WTC11 (cell line): Measurements from ENCODE around the gene RSPH4A. TPM values are rescaled to one million over a fixed set of nuclear protein-coding genes. Genes with fewer than 3 reads are reported as not detected.

Source experiments
- ATAC-seq: fragments of 200-7000 bp; cut with Tn5 transposase; 2 replicates; pipeline ENCODE4 v1.10.0; 2021; ENCODE audit warnings: mild to moderate bottlenecking, moderate library complexity
- CTCF ChIA-PET: fragments of 300-600 bp; sonication (Branson Sonifier 250); formaldehyde crosslinking; loops from one replicate; lab custom pipeline; 2021; ENCODE audit warnings: antibody characterized with exemption; lab: Charles Lee
- POLR2A ChIA-PET: fragments of 350-600 bp; sonication (Branson Sonifier 250); formaldehyde crosslinking; loops from one replicate; lab custom pipeline; 2021; ENCODE audit warnings: antibody characterized with exemption; lab: Charles Lee
- DNase-seq: peaks from one replicate; pipeline ENCODE4 v3.0.0; 2021; ENCODE audit warnings: low spot score
- H3K27ac Mint-ChIP-seq: 2 replicates; pipeline ENCODE4 v1.8.0; 2021; ENCODE audit warnings: mixed read lengths
- H3K27me3 Mint-ChIP-seq: 2 replicates; pipeline ENCODE4 v1.8.0; 2021; ENCODE audit warnings: low read depth, mild to moderate bottlenecking, moderate library complexity, mixed read lengths
- H3K36me3 Mint-ChIP-seq: 2 replicates; pipeline ENCODE4 v1.8.0; 2021; ENCODE audit warnings: mixed read lengths
- H3K4me1 Mint-ChIP-seq: 2 replicates; pipeline ENCODE4 v1.8.0; 2022; ENCODE audit warnings: mixed read lengths
- H3K4me3 Mint-ChIP-seq: 2 replicates; pipeline ENCODE4 v1.8.0; 2021; ENCODE audit warnings: mild to moderate bottlenecking, moderate library complexity, mixed read lengths
- H3K9me3 Mint-ChIP-seq: 2 replicates; pipeline ENCODE4 v1.8.0; 2021; ENCODE audit warnings: mixed read lengths
- ATF6 ChIP-seq: sonication (generic); formaldehyde crosslinking; IDR thresholded peaks from 2 replicates; pipeline ENCODE4 v1.8.1; 2023; ENCODE audit warnings: mild to moderate bottlenecking, missing genetic modification reagents
- CTCF ChIP-seq: fragments of 200-600 bp; IDR thresholded peaks from 2 replicates; pipeline ENCODE4 v1.8.0; 2022; ENCODE audit warnings: antibody characterized with exemption
- E2F1 ChIP-seq: sonication (generic); formaldehyde crosslinking; IDR thresholded peaks from 2 replicates; pipeline ENCODE4 v1.8.0; 2022; ENCODE audit warnings: mild to moderate bottlenecking, missing genetic modification reagents
- FOXP1 ChIP-seq: sonication (generic); formaldehyde crosslinking; IDR thresholded peaks from 2 replicates; pipeline ENCODE4 v1.8.0; 2022; ENCODE audit warnings: missing genetic modification reagents, mild to moderate bottlenecking, moderate library complexity, borderline replicate concordance
- JUN ChIP-seq: sonication (generic); formaldehyde crosslinking; IDR thresholded peaks from 2 replicates; pipeline ENCODE4 v1.8.0; 2023; ENCODE audit warnings: mild to moderate bottlenecking, missing genetic modification reagents
- NR1H2 ChIP-seq: sonication (generic); formaldehyde crosslinking; IDR thresholded peaks from 2 replicates; pipeline ENCODE4 v1.9.0; 2021; ENCODE audit warnings: mild to moderate bottlenecking, moderate library complexity, missing genetic modification reagents
- PRDM15 ChIP-seq: sonication (generic); formaldehyde crosslinking; IDR thresholded peaks from 2 replicates; pipeline ENCODE4 v1.8.0; 2022; ENCODE audit warnings: missing genetic modification reagents
- PREB ChIP-seq: sonication (generic); formaldehyde crosslinking; IDR thresholded peaks from 2 replicates; pipeline ENCODE4 v1.8.1; 2022; ENCODE audit warnings: mild to moderate bottlenecking, missing genetic modification reagents, moderate library complexity, borderline replicate concordance
- SMAD3 ChIP-seq: sonication (generic); formaldehyde crosslinking; IDR thresholded peaks from 2 replicates; pipeline ENCODE4 v1.8.0; 2022; ENCODE audit warnings: missing genetic modification reagents, mild to moderate bottlenecking, borderline replicate concordance
- USF1 ChIP-seq: sonication (generic); formaldehyde crosslinking; IDR thresholded peaks from 2 replicates; pipeline ENCODE4 v1.8.0; 2022; ENCODE audit warnings: mild to moderate bottlenecking, missing genetic modification reagents
- USF2 ChIP-seq: sonication (generic); formaldehyde crosslinking; IDR thresholded peaks from 2 replicates; pipeline ENCODE4 v1.8.1; 2023; ENCODE audit warnings: mild to moderate bottlenecking, missing genetic modification reagents, moderate library complexity
- ZNF138 ChIP-seq: sonication (generic); formaldehyde crosslinking; conservative IDR thresholded peaks from 2 replicates; pipeline ENCODE4 v1.8.1; 2022; ENCODE audit warnings: mild to moderate bottlenecking, moderate library complexity, missing genetic modification reagents
- ZNF281 ChIP-seq: sonication (generic); formaldehyde crosslinking; IDR thresholded peaks from 2 replicates; pipeline ENCODE4 v1.8.0; 2023; ENCODE audit warnings: mild to moderate bottlenecking, missing genetic modification reagents
- ZNF425 ChIP-seq: fragments of 250-450 bp; sonication (Bioruptor Pico); conservative IDR thresholded peaks from 2 replicates; pipeline ENCODE4 v1.9.0; 2021; ENCODE audit warnings: mild to moderate bottlenecking
- total RNA-seq: library from RNA; stranded (reverse); gene quantifications from 3 replicates; pipeline ENCODE4 v1.2.3, GENCODE V29; 2021

The RSPH4A gene
- total RNA-seq, 1 experiment from 2014 or later = 0.57 TPM

- TF ChIP-seq USF2 (CRISPR knock-in tag) (no peak), CTCF (no peak)
- TF ChIP-seq, all 79 proteins: peak for 0
Measured at GRCh38 chr6:116568111-116568510, 48.2 kb upstream of the RSPH4A start (continued).

GRCh38 chr6:116568821-116569755 is 47.2 kb upstream of the RSPH4A start:
- ATAC-seq = no peak
- Mint-ChIP-seq H3K27me3 (no peaks in the 10 kb centered on the region; the same call in 1 of the 2 replicates), H3K9me3 (no peaks in the 10 kb centered on the region), H3K4me3 (peak overlapping the region; percentile 98; the same call in 1 of the 2 replicates), H3K27ac (no peak overlapping the region), H3K36me3 (no peaks in the 10 kb centered on the region; the same call in 1 of the 2 replicates), H3K4me1 (peaks cover 14% of the 10 kb centered on the region)
- ChIA-PET CTCF (interaction anchor here (1.1 kb wide), 1 partner anchor 282 kb away, joined by 3 read pairs; no protein-coding TSS in a partner anchor), POLR2A (no interaction called here)
- TF ChIP-seq ATF6 (CRISPR knock-in tag) = no peak
- TF ChIP-seq USF1 = no peak
- TF ChIP-seq E2F1 (CRISPR knock-in tag) = no peak
- no peak for TF ChIP-seq PRDM15
- TF ChIP-seq FOXP1 (CRISPR knock-in tag) = no peak
- TF ChIP-seq JUN (CRISPR knock-in tag) = no peak
- no peak for TF ChIP-seq ZNF425 (CRISPR knock-in tag)
- no peak for TF ChIP-seq ZNF281 (CRISPR knock-in tag)
- no peak for TF ChIP-seq SMAD3 (CRISPR knock-in tag)
- no peak for TF ChIP-seq NR1H2 (CRISPR knock-in tag)
- TF ChIP-seq PREB = no peak
- no peak for TF ChIP-seq ZNF138 (CRISPR knock-in tag)
- no peak for DNase-seq
